Prostate gland (tissue), 2 donors: ENCODE results near the gene WHRN. TPM values are rescaled to one million over a fixed set of nuclear protein-coding genes. Genes with fewer than 3 reads are reported as not detected.

Source experiments
- DNase-seq: peaks from one replicate; pipeline ENCODE4 v3.0.0-alpha.2; 2019; ENCODE audit warnings: low spot score
- H3K27ac ChIP-seq, 2 donors: fragments of 200-600 bp; sonication (generic); 2 replicates each; pipeline ENCODE4 v1.5.1; 2017 to 2019
- H3K27me3 ChIP-seq: fragments of 200-600 bp; sonication (generic); replicated peaks from 2 replicates; pipeline ENCODE4 v1.5.1; 2019; ENCODE audit not compliant: insufficient read depth
- H3K36me3 ChIP-seq, 2 donors: fragments of 200-600 bp; sonication (generic); 1 replicate in 1 of 2; 2 replicates in 1 of 2; pipeline versions ENCODE4 v1.5.1 to v1.8.1; 2017 to 2019
- H3K4me1 ChIP-seq: fragments of 200-600 bp; sonication (generic); replicated peaks from 2 replicates; pipeline ENCODE4 v1.5.1; 2019
- H3K4me3 ChIP-seq, 2 donors: fragments of 200-600 bp; sonication (generic); 2 replicates each; pipeline ENCODE4 v1.5.1; 2017 to 2019
- H3K9me3 ChIP-seq: fragments of 200-600 bp; sonication (generic); 2 replicates; pipeline ENCODE4 v1.5.1; 2017
- CTCF ChIP-seq, 4 experiments: fragments of 200-600 bp in 2 of 4; fragments of 450-650 bp in 2 of 4; sonication (generic) in 2 of 4; IDR thresholded peaks; 1 replicate in 3 of 4; 2 replicates in 1 of 4; pipeline ENCODE4 v1.5.1; 2016 to 2019; ENCODE audit warnings: antibody characterized with exemption in 4 of 4, mild to moderate bottlenecking in 2 of 4, moderate library complexity in 2 of 4
- POLR2A ChIP-seq: fragments of 450-650 bp; IDR thresholded peaks from one replicate; pipeline ENCODE4 v1.6.1; 2016; ENCODE audit warnings: antibody characterized with exemption, mild to moderate bottlenecking
- POLR2AphosphoS5 ChIP-seq: sonication (generic); formaldehyde crosslinking; IDR thresholded peaks from one replicate; pipeline ENCODE4 v1.6.1; 2017; ENCODE audit warnings: antibody characterized with exemption
- WGBS: methylation state at CpG from one replicate; pipeline ENCODE4 v1.1.5; 2018; 5-methylcytosine and 5-hydroxymethylcytosine counted together
- intact Hi-C: fragments of 100-400 bp; cut with DNase I; formaldehyde crosslinking; loops from one replicate; pipeline ENCODE4 v1.14.2; 2022
- total RNA-seq, 2 donors: library from RNA; depleted of rRNA; stranded (reverse); fragments of >200 nt; gene quantifications; one replicate each; pipeline ENCODE4 v1.1.0, GENCODE V29; 2016

WHRN gene
- total RNA-seq, 2 donors from 2014 or later, result 13.8 to 102 TPM

GRCh38 chr9:114370968-114371320 lies 134.3 kb downstream of the WHRN start:
- no peaks in the 10 kb centered on the region for H3K4me1 ChIP-seq
- H3K9me3 ChIP-seq, result no peaks in the 10 kb centered on the region
- H3K27me3 ChIP-seq, result no peaks in the 10 kb centered on the region
- no peaks in the 10 kb centered on the region for H3K36me3 ChIP-seq
- no peak overlapping the region for H3K27ac ChIP-seq
- no peak for TF ChIP-seq POLR2A
- TF ChIP-seq POLR2AphosphoS5, result no peak
- no peak for TF ChIP-seq CTCF (IDR thresholded peaks at IDR 0.05)
- 85% methylated on average over 3 of the region's 4 CpGs for WGBS
- DNase-seq, result no peak
- H3K4me3 ChIP-seq, result no peak overlapping the region
- intact Hi-C loops, result no loop called here

- H3K36me3 ChIP-seq, result no peaks in the 10 kb centered on the region
- no peak overlapping the region for H3K27ac ChIP-seq
These were observed 134.9 kb downstream of the WHRN start for GRCh38 chr9:114370251-114370967.

GRCh38 chr9:114369216-114370130 lies 135.8 kb downstream of the WHRN start:
- H3K36me3 ChIP-seq, result no peaks in the 10 kb centered on the region
- intact Hi-C loops, result no loop called here

More at GRCh38 chr9:114370251-114370967, 134.9 kb downstream of the WHRN start:
- intact Hi-C loops, result no loop called here
- 75% methylated on average over 6 of the region's 6 CpGs for WGBS
- no peak for TF ChIP-seq POLR2A
- no peak for TF ChIP-seq CTCF (IDR thresholded peaks at IDR 0.05)
- TF ChIP-seq POLR2AphosphoS5, result no peak
- H3K9me3 ChIP-seq, result no peaks in the 10 kb centered on the region
- DNase-seq, result no peak
- H3K4me3 ChIP-seq, result no peak overlapping the region
- no peaks in the 10 kb centered on the region for H3K27me3 ChIP-seq
- no peaks in the 10 kb centered on the region for H3K4me1 ChIP-seq

GRCh38 chr9:114367772-114368569 lies 137.3 kb downstream of the WHRN start:
- H3K27me3 ChIP-seq, result no peaks in the 10 kb centered on the region
- 90% methylated on average over 14 of the region's 14 CpGs for WGBS
- intact Hi-C loops, result no loop called here

More at GRCh38 chr9:114369216-114370130, 135.8 kb downstream of the WHRN start:
- H3K27me3 ChIP-seq, result no peaks in the 10 kb centered on the region
- DNase-seq, result no peak
- H3K4me1 ChIP-seq, result no peaks in the 10 kb centered on the region
- WGBS, result 95% methylated on average over 9 of the region's 9 CpGs
- no peak for TF ChIP-seq CTCF (IDR thresholded peaks at IDR 0.05)
- no peak for TF ChIP-seq POLR2AphosphoS5
- no peak for TF ChIP-seq POLR2A
- H3K27ac ChIP-seq, result no peak overlapping the region
- no peak overlapping the region for H3K4me3 ChIP-seq
- no peaks in the 10 kb centered on the region for H3K9me3 ChIP-seq

More at GRCh38 chr9:114367772-114368569, 137.3 kb downstream of the WHRN start:
- H3K27ac ChIP-seq, result no peak overlapping the region
- H3K9me3 ChIP-seq, result no peaks in the 10 kb centered on the region
- TF ChIP-seq CTCF (IDR thresholded peaks at IDR 0.05) (no peak), POLR2A (no peak), POLR2AphosphoS5 (no peak)
- no peak for DNase-seq
- no peaks in the 10 kb centered on the region for H3K36me3 ChIP-seq
- no peaks in the 10 kb centered on the region for H3K4me1 ChIP-seq
- H3K4me3 ChIP-seq, result no peak overlapping the region
